WTC11 (cell line): Measurements from ENCODE around the gene GOLGA8S. TPM values are rescaled to one million over a fixed set of nuclear protein-coding genes. Genes with fewer than 3 reads are reported as not detected.

Source experiments
- ATAC-seq: fragments of 200-7000 bp; cut with Tn5 transposase; 2 replicates; pipeline ENCODE4 v1.10.0; 2021; ENCODE audit warnings: mild to moderate bottlenecking, moderate library complexity
- CTCF ChIA-PET: fragments of 300-600 bp; sonication (Branson Sonifier 250); formaldehyde crosslinking; loops from one replicate; lab custom pipeline; 2021; ENCODE audit warnings: antibody characterized with exemption; lab: Charles Lee
- POLR2A ChIA-PET: fragments of 350-600 bp; sonication (Branson Sonifier 250); formaldehyde crosslinking; loops from one replicate; lab custom pipeline; 2021; ENCODE audit warnings: antibody characterized with exemption; lab: Charles Lee
- DNase-seq: peaks from one replicate; pipeline ENCODE4 v3.0.0; 2021; ENCODE audit warnings: low spot score
- H3K27ac Mint-ChIP-seq: 2 replicates; pipeline ENCODE4 v1.8.0; 2021; ENCODE audit warnings: mixed read lengths
- H3K27me3 Mint-ChIP-seq: 2 replicates; pipeline ENCODE4 v1.8.0; 2021; ENCODE audit warnings: low read depth, mild to moderate bottlenecking, moderate library complexity, mixed read lengths
- H3K36me3 Mint-ChIP-seq: 2 replicates; pipeline ENCODE4 v1.8.0; 2021; ENCODE audit warnings: mixed read lengths
- H3K4me1 Mint-ChIP-seq: 2 replicates; pipeline ENCODE4 v1.8.0; 2022; ENCODE audit warnings: mixed read lengths
- H3K4me3 Mint-ChIP-seq: 2 replicates; pipeline ENCODE4 v1.8.0; 2021; ENCODE audit warnings: mild to moderate bottlenecking, moderate library complexity, mixed read lengths
- H3K9me3 Mint-ChIP-seq: 2 replicates; pipeline ENCODE4 v1.8.0; 2021; ENCODE audit warnings: mixed read lengths
- ATF1 ChIP-seq: sonication (generic); formaldehyde crosslinking; IDR thresholded peaks from 2 replicates; pipeline ENCODE4 v1.8.1; 2023; ENCODE audit warnings: mild to moderate bottlenecking, moderate library complexity, missing genetic modification reagents
- ETV6 ChIP-seq: sonication (generic); formaldehyde crosslinking; IDR thresholded peaks from 2 replicates; pipeline ENCODE4 v1.8.1; 2022; ENCODE audit warnings: mild to moderate bottlenecking, missing genetic modification reagents
- FOXJ3 ChIP-seq: sonication (generic); formaldehyde crosslinking; IDR thresholded peaks from 2 replicates; pipeline ENCODE4 v1.9.0; 2021; ENCODE audit warnings: missing genetic modification reagents, mild to moderate bottlenecking, borderline replicate concordance
- FOXP1 ChIP-seq: sonication (generic); formaldehyde crosslinking; IDR thresholded peaks from 2 replicates; pipeline ENCODE4 v1.8.0; 2022; ENCODE audit warnings: missing genetic modification reagents, mild to moderate bottlenecking, moderate library complexity, borderline replicate concordance
- JUN ChIP-seq: sonication (generic); formaldehyde crosslinking; IDR thresholded peaks from 2 replicates; pipeline ENCODE4 v1.8.0; 2023; ENCODE audit warnings: mild to moderate bottlenecking, missing genetic modification reagents
- NR3C1 ChIP-seq: sonication (generic); formaldehyde crosslinking; conservative IDR thresholded peaks from 2 replicates; pipeline ENCODE4 v1.8.1; 2023; ENCODE audit warnings: low read depth, mild to moderate bottlenecking, missing genetic modification reagents
- SOX15 ChIP-seq: fragments of 250-450 bp; sonication (Bioruptor Pico); IDR thresholded peaks from 2 replicates; pipeline ENCODE4 v1.9.0; 2021; ENCODE audit warnings: mild to moderate bottlenecking
- ZNF121 ChIP-seq: sonication (generic); formaldehyde crosslinking; IDR thresholded peaks from 2 replicates; pipeline ENCODE4 v1.8.0; 2023; ENCODE audit warnings: missing genetic modification reagents
- ZNF219 ChIP-seq: sonication (generic); formaldehyde crosslinking; IDR thresholded peaks from 2 replicates; pipeline ENCODE4 v1.8.0; 2023; ENCODE audit warnings: missing genetic modification reagents, mild to moderate bottlenecking, borderline replicate concordance
- ZNF232 ChIP-seq: sonication (generic); formaldehyde crosslinking; IDR thresholded peaks from 2 replicates; pipeline ENCODE4 v1.8.0; 2022; ENCODE audit warnings: mild to moderate bottlenecking, missing genetic modification reagents
- total RNA-seq: library from RNA; stranded (reverse); gene quantifications from 3 replicates; pipeline ENCODE4 v1.2.3, GENCODE V29; 2021
- TF ChIP-seq, protein P1 (sequence below): fragments of 200-600 bp; IDR thresholded peaks from 2 replicates; pipeline ENCODE4 v1.8.0; 2022; ENCODE audit warnings: antibody characterized with exemption
- TF ChIP-seq, protein P2 (sequence below): sonication (generic); formaldehyde crosslinking; IDR thresholded peaks from 2 replicates; pipeline ENCODE4 v1.8.0; 2023; ENCODE audit warnings: missing genetic modification reagents
- TF ChIP-seq, protein P3 (sequence below): sonication (generic); formaldehyde crosslinking; IDR thresholded peaks from 2 replicates; pipeline ENCODE4 v1.8.0; 2022; ENCODE audit warnings: mild to moderate bottlenecking, missing genetic modification reagents
- TF ChIP-seq, protein P4 (sequence below): fragments of 250-450 bp; sonication (Bioruptor Pico); IDR thresholded peaks from 2 replicates; pipeline ENCODE4 v2.1.2; 2022; ENCODE audit warnings: mild to moderate bottlenecking, moderate library complexity
- TF ChIP-seq, protein P5 (sequence below): sonication (generic); formaldehyde crosslinking; IDR thresholded peaks from 2 replicates; pipeline ENCODE4 v1.8.0; 2023; ENCODE audit warnings: mild to moderate bottlenecking, missing genetic modification reagents
- TF ChIP-seq, protein P6 (sequence below): fragments of 250-450 bp; sonication (Bioruptor Pico); IDR thresholded peaks from 2 replicates; pipeline ENCODE4 v1.9.0; 2021; ENCODE audit warnings: moderate library complexity, mild to moderate bottlenecking, inconsistent platforms, borderline replicate concordance
- TF ChIP-seq, protein P7 (sequence below): sonication (generic); formaldehyde crosslinking; IDR thresholded peaks from 2 replicates; pipeline ENCODE4 v1.8.0; 2022; ENCODE audit warnings: mild to moderate bottlenecking, missing genetic modification reagents
- TF ChIP-seq, protein P8 (sequence below): fragments of 250-450 bp; sonication (Bioruptor Pico); IDR thresholded peaks from 2 replicates; pipeline ENCODE4 v1.9.0; 2021; ENCODE audit warnings: mild to moderate bottlenecking

Gene GOLGA8S
- total RNA-seq, 1 experiment from 2014 or later, result 0.22 TPM

DNA sequence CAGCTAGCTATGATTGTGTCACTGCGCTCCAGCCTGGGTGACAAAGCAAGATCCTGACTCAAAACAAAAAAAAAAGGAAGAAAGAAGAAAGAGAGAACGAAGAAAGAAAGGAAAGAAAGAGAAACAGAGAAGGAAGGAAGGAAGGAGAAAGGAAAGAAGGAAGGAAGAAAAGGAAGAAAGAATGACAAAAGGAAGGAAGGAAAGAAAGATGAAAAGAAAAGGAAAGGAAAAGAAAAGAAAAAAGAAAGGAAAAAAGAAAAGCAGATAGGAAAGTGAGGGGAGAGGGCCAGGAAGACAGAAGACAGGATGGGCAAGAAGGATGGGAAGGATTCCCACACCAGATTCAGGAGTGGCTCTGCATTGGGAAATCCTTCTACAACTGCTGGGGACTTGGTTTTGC, 47.6 kb downstream of the GOLGA8S start:
- ChIA-PET CTCF (no interaction called here), POLR2A (no interaction called here)
- Mint-ChIP-seq H3K36me3 (peaks cover 31% of the 10 kb centered on the region), H3K27me3 (peaks cover 12% of the 10 kb centered on the region), H3K9me3 (peaks cover 40% of the 10 kb centered on the region), H3K4me3 (no peak overlapping the region), H3K27ac (no peak overlapping the region), H3K4me1 (no peaks in the 10 kb centered on the region)
- no peak for ATAC-seq
- DNase-seq, result no peak
- TF ChIP-seq, protein P1, sequence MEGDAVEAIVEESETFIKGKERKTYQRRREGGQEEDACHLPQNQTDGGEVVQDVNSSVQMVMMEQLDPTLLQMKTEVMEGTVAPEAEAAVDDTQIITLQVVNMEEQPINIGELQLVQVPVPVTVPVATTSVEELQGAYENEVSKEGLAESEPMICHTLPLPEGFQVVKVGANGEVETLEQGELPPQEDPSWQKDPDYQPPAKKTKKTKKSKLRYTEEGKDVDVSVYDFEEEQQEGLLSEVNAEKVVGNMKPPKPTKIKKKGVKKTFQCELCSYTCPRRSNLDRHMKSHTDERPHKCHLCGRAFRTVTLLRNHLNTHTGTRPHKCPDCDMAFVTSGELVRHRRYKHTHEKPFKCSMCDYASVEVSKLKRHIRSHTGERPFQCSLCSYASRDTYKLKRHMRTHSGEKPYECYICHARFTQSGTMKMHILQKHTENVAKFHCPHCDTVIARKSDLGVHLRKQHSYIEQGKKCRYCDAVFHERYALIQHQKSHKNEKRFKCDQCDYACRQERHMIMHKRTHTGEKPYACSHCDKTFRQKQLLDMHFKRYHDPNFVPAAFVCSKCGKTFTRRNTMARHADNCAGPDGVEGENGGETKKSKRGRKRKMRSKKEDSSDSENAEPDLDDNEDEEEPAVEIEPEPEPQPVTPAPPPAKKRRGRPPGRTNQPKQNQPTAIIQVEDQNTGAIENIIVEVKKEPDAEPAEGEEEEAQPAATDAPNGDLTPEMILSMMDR, result no peak
- TF ChIP-seq JUN (CRISPR knock-in tag) (no peak), ZNF219 (CRISPR knock-in tag) (no peak), ATF1 (CRISPR knock-in tag) (no peak), ZNF121 (CRISPR knock-in tag) (no peak), NR3C1 (CRISPR knock-in tag) (no peak), FOXP1 (no peak), ZNF232 (CRISPR knock-in tag) (no peak), FOXJ3 (no peak), ETV6 (CRISPR knock-in tag) (no peak), SOX15 (CRISPR knock-in tag) (no peak)
- TF ChIP-seq, protein P2, sequence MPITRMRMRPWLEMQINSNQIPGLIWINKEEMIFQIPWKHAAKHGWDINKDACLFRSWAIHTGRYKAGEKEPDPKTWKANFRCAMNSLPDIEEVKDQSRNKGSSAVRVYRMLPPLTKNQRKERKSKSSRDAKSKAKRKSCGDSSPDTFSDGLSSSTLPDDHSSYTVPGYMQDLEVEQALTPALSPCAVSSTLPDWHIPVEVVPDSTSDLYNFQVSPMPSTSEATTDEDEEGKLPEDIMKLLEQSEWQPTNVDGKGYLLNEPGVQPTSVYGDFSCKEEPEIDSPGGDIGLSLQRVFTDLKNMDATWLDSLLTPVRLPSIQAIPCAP (CRISPR knock-in tag), result no peak
- TF ChIP-seq, protein P3, sequence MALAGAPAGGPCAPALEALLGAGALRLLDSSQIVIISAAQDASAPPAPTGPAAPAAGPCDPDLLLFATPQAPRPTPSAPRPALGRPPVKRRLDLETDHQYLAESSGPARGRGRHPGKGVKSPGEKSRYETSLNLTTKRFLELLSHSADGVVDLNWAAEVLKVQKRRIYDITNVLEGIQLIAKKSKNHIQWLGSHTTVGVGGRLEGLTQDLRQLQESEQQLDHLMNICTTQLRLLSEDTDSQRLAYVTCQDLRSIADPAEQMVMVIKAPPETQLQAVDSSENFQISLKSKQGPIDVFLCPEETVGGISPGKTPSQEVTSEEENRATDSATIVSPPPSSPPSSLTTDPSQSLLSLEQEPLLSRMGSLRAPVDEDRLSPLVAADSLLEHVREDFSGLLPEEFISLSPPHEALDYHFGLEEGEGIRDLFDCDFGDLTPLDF (CRISPR knock-in tag), result no peak
- TF ChIP-seq, protein P4, sequence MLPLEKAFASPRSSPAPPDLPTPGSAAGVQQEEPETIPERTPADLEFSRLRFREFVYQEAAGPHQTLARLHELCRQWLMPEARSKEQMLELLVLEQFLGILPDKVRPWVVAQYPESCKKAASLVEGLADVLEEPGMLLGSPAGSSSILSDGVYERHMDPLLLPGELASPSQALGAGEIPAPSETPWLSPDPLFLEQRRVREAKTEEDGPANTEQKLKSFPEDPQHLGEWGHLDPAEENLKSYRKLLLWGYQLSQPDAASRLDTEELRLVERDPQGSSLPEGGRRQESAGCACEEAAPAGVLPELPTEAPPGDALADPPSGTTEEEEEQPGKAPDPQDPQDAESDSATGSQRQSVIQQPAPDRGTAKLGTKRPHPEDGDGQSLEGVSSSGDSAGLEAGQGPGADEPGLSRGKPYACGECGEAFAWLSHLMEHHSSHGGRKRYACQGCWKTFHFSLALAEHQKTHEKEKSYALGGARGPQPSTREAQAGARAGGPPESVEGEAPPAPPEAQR, result no peak
- TF ChIP-seq, protein P5, sequence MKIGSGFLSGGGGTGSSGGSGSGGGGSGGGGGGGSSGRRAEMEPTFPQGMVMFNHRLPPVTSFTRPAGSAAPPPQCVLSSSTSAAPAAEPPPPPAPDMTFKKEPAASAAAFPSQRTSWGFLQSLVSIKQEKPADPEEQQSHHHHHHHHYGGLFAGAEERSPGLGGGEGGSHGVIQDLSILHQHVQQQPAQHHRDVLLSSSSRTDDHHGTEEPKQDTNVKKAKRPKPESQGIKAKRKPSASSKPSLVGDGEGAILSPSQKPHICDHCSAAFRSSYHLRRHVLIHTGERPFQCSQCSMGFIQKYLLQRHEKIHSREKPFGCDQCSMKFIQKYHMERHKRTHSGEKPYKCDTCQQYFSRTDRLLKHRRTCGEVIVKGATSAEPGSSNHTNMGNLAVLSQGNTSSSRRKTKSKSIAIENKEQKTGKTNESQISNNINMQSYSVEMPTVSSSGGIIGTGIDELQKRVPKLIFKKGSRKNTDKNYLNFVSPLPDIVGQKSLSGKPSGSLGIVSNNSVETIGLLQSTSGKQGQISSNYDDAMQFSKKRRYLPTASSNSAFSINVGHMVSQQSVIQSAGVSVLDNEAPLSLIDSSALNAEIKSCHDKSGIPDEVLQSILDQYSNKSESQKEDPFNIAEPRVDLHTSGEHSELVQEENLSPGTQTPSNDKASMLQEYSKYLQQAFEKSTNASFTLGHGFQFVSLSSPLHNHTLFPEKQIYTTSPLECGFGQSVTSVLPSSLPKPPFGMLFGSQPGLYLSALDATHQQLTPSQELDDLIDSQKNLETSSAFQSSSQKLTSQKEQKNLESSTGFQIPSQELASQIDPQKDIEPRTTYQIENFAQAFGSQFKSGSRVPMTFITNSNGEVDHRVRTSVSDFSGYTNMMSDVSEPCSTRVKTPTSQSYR (CRISPR knock-in tag), result no peak
- TF ChIP-seq, protein P6, sequence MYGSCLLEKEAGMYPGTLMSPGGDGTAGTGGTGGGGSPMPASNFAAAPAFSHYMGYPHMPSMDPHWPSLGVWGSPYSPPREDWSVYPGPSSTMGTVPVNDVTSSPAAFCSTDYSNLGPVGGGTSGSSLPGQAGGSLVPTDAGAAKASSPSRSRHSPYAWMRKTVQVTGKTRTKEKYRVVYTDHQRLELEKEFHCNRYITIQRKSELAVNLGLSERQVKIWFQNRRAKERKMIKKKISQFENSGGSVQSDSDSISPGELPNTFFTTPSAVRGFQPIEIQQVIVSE (CRISPR knock-in tag), result no peak
- TF ChIP-seq, protein P7, sequence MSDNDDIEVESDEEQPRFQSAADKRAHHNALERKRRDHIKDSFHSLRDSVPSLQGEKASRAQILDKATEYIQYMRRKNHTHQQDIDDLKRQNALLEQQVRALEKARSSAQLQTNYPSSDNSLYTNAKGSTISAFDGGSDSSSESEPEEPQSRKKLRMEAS, result no peak
- TF ChIP-seq, protein P8, sequence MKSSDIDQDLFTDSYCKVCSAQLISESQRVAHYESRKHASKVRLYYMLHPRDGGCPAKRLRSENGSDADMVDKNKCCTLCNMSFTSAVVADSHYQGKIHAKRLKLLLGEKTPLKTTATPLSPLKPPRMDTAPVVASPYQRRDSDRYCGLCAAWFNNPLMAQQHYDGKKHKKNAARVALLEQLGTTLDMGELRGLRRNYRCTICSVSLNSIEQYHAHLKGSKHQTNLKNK (CRISPR knock-in tag), result no peak
